ENCODE data around the gene LCNL1.

GRCh38 chr9:137013571-137013940, 30.8 kb downstream of the LCNL1 start:
- TF ChIP-seq CTCF (IDR thresholded peaks at IDR 0.05) = no peak
- TF ChIP-seq ZFX (IDR thresholded peaks at IDR 0.05; ENCODE audit: borderline replicate concordance) = no peak
